IMR-90 (cell line): ENCODE measurements around the gene UACA. TPM values are rescaled to one million over a fixed set of nuclear protein-coding genes. Genes with fewer than 3 reads are reported as not detected.

ENCODE experiments used
- ATAC-seq: fragments of 200-7000 bp; cut with Tn5 transposase; 2 replicates; pipeline ENCODE4 v1.9.1; 2020; ENCODE audit warnings: low read depth, mild to moderate bottlenecking, moderate library complexity
- BruUV-seq: library from RNA; stranded (reverse); fragments of 400-500 nt; replicated peaks from 2 replicates; lab custom pipeline; 2021; lab: Mats Ljungman, UMichigan
- CTCF ChIA-PET: fragments of 300-600 bp; formaldehyde crosslinking; extraction: SDS; loops from one replicate; lab custom pipeline; 2021; ENCODE audit warnings: antibody characterized with exemption; lab: Yijun Ruan, JAX
- POLR2A ChIA-PET: fragments of 300-600 bp; sonication (Branson Sonifier 250); formaldehyde crosslinking; loops from one replicate; lab custom pipeline; 2022; ENCODE audit warnings: antibody characterized with exemption; ENCODE audit not compliant: unreplicated experiment; lab: Charles Lee
- DNase-seq: peaks from one replicate; pipeline ENCODE4 v3.0.0; 2013
- H2AFZ ChIP-seq: replicated peaks from 2 replicates; pipeline ENCODE3; 2013; ENCODE audit warnings: low read length, mild to moderate bottlenecking; ENCODE audit not compliant: poor library complexity
- H2AK5ac ChIP-seq: 2 replicates; pipeline ENCODE4 v1.6.1; 2013; ENCODE audit warnings: low read depth, low read length, inconsistent platforms
- H2AK9ac ChIP-seq: replicated peaks from 2 replicates; pipeline ENCODE3; 2013; ENCODE audit warnings: mild to moderate bottlenecking, low read depth, low read length, moderate library complexity; ENCODE audit not compliant: poor library complexity
- H2BK120ac ChIP-seq: 2 replicates; pipeline ENCODE4 v1.6.1; 2013; ENCODE audit warnings: low read depth, low read length, inconsistent platforms
- H2BK15ac ChIP-seq: 3 replicates; pipeline ENCODE4 v1.6.1; 2013; ENCODE audit warnings: low read depth, low read length, inconsistent platforms
- H2BK20ac ChIP-seq: 2 replicates; pipeline ENCODE4 v1.6.1; 2013; ENCODE audit warnings: low read depth, mild to moderate bottlenecking, inconsistent platforms, low read length, moderate library complexity
- H2BK5ac ChIP-seq: 2 replicates; pipeline ENCODE4 v1.6.1; 2013; ENCODE audit warnings: mild to moderate bottlenecking, low read depth, low read length, inconsistent platforms; ENCODE audit not compliant: poor library complexity, severe bottlenecking
- H3K14ac ChIP-seq: replicated peaks from 2 replicates; pipeline ENCODE4 v1.6.1; 2013; ENCODE audit warnings: low read depth, low read length, inconsistent platforms
- H3K18ac ChIP-seq: 2 replicates; pipeline ENCODE4 v1.6.1; 2013; ENCODE audit warnings: low read depth, low read length, control low read depth
- H3K23ac ChIP-seq: 2 replicates; pipeline ENCODE4 v1.6.1; 2013; ENCODE audit warnings: low read depth, low read length, inconsistent platforms
- H3K27ac ChIP-seq: 2 replicates; pipeline ENCODE4 v1.5.1; 2013; ENCODE audit warnings: mild to moderate bottlenecking, control low read depth, low read length; ENCODE audit not compliant: insufficient read depth
- H3K27me3 ChIP-seq: 2 replicates; pipeline ENCODE4 v1.6.1; 2013; ENCODE audit warnings: low read length; ENCODE audit not compliant: control insufficient read depth, insufficient read depth
- H3K36me3 ChIP-seq: 2 replicates; pipeline ENCODE4 v1.6.1; 2013; ENCODE audit warnings: low read length, mixed read lengths; ENCODE audit not compliant: control insufficient read depth, insufficient read depth
- H3K4ac ChIP-seq: 2 replicates; pipeline ENCODE4 v1.6.1; 2013; ENCODE audit warnings: low read depth, low read length, inconsistent platforms
- H3K4me1 ChIP-seq: 2 replicates; pipeline ENCODE4 v1.6.1; 2013; ENCODE audit warnings: low read length, mixed read lengths; ENCODE audit not compliant: control insufficient read depth, insufficient read depth
- H3K4me2 ChIP-seq: 2 replicates; pipeline ENCODE4 v1.6.1; 2013; ENCODE audit warnings: low read depth, mild to moderate bottlenecking, control low read depth, low read length, moderate library complexity
- H3K4me3 ChIP-seq: 2 replicates; pipeline ENCODE4 v1.5.1; 2013; ENCODE audit warnings: low read depth, mild to moderate bottlenecking, control low read depth, low read length, moderate library complexity; ENCODE audit not compliant: insufficient read depth
- H3K56ac ChIP-seq: 2 replicates; pipeline ENCODE4 v1.6.1; 2013; ENCODE audit warnings: low read length, inconsistent platforms; ENCODE audit not compliant: insufficient read depth; ENCODE audit errors: extremely low read depth
- H3K79me1 ChIP-seq, 2 experiments: 2 replicates each; pipeline ENCODE4 v1.6.1; 2013; ENCODE audit warnings: low read length in 2 of 2, inconsistent platforms in 1 of 2, low read depth in 1 of 2
- H3K9ac ChIP-seq: 2 replicates; pipeline ENCODE4 v1.6.1; 2013; ENCODE audit warnings: low read depth, low read length, control low read depth
- H3K9me1 ChIP-seq: 2 replicates; pipeline ENCODE4 v1.6.1; 2013; ENCODE audit warnings: low read length, inconsistent platforms; ENCODE audit not compliant: insufficient read depth
- H3K9me3 ChIP-seq: 2 replicates; pipeline ENCODE4 v1.6.1; 2013; ENCODE audit warnings: low read length; ENCODE audit not compliant: control insufficient read depth, insufficient read depth
- H4K20me1 ChIP-seq: 2 replicates; pipeline ENCODE4 v1.6.1; 2013; ENCODE audit warnings: low read length, inconsistent platforms; ENCODE audit not compliant: insufficient read depth
- H4K5ac ChIP-seq: 2 replicates; pipeline ENCODE4 v1.6.1; 2013; ENCODE audit warnings: mild to moderate bottlenecking, low read depth, low read length, control low read depth
- H4K8ac ChIP-seq, 2 experiments: 2 replicates each; pipeline ENCODE4 v1.6.1; 2013; ENCODE audit warnings: low read depth in 2 of 2, low read length in 2 of 2, control low read depth in 1 of 2, inconsistent platforms in 1 of 2
- H4K91ac ChIP-seq: 2 replicates; pipeline ENCODE4 v1.6.1; 2013; ENCODE audit warnings: low read depth, low read length, inconsistent platforms; ENCODE audit not compliant: insufficient read depth
- CHD1 ChIP-seq: IDR thresholded peaks from 2 replicates; pipeline ENCODE4 v1.6.1; 2012; ENCODE audit warnings: low read depth, low read length, improper control_type of control experiment
- CTCF ChIP-seq: conservative IDR thresholded peaks from 2 replicates; pipeline ENCODE4 v1.5.1; 2012; ENCODE audit warnings: mild to moderate bottlenecking, low read depth, low read length, improper control_type of control experiment
- ELK1 ChIP-seq: fragments of 150-350 bp; IDR thresholded peaks from 2 replicates; pipeline ENCODE4 v1.6.1; 2016; ENCODE audit warnings: low read depth, mild to moderate bottlenecking, low read length, moderate library complexity, borderline replicate concordance
- MAFK ChIP-seq: IDR thresholded peaks from 2 replicates; pipeline ENCODE4 v1.6.1; 2012; ENCODE audit warnings: low read depth, low read length, improper control_type of control experiment
- MXI1 ChIP-seq: IDR thresholded peaks from 2 replicates; pipeline ENCODE4 v1.6.1; 2012; ENCODE audit warnings: low read depth, mild to moderate bottlenecking, low read length, moderate library complexity, borderline replicate concordance
- POLR2A ChIP-seq: IDR thresholded peaks from 2 replicates; pipeline ENCODE4 v1.6.1; 2012; ENCODE audit warnings: mild to moderate bottlenecking, low read depth, low read length
- RAD21 ChIP-seq: IDR thresholded peaks from 2 replicates; pipeline ENCODE4 v1.6.1; 2012; ENCODE audit warnings: low read length, improper control_type of control experiment
- RCOR1 ChIP-seq: IDR thresholded peaks from 2 replicates; pipeline ENCODE4 v1.6.1; 2012; ENCODE audit warnings: mild to moderate bottlenecking, low read length, improper control_type of control experiment; ENCODE audit not compliant: insufficient replicate concordance
- SMC3 ChIP-seq: fragments of 150-350 bp; IDR thresholded peaks from 2 replicates; pipeline ENCODE4 v1.6.1; 2016; ENCODE audit warnings: low read depth, mild to moderate bottlenecking, antibody characterized with exemption, low read length, moderate library complexity
- USF2 ChIP-seq: fragments of 150-350 bp; IDR thresholded peaks from 2 replicates; pipeline ENCODE4 v1.6.1; 2017; ENCODE audit warnings: mild to moderate bottlenecking, antibody characterized with exemption, low read length, low read depth
- WGBS, 2 experiments: methylation state at CpG; one replicate each; pipeline versions ENCODE4 v1.1.5 to v1.1.7; 2013; ENCODE audit warnings: missing lambda C conversion rate in 2 of 2; ENCODE audit not compliant: insufficient read length in 1 of 2; ENCODE audit errors: extremely low coverage in 2 of 2; 5-methylcytosine and 5-hydroxymethylcytosine counted together
- dilution Hi-C: fragments of 300-500 bp; cut with HindIII; formaldehyde crosslinking; loops from one replicate; pipeline ENCODE4 v1.14.3; 2018; ENCODE audit warnings: low sequenced_read_pairs; ENCODE audit not compliant: unreplicated experiment
- in situ Hi-C: fragments of 300-500 bp; cut with MboI; formaldehyde crosslinking; loops from 3 replicates; pipeline ENCODE4 v1.14.3; 2019; ENCODE audit warnings: low sequenced_read_pairs, inconsistent platforms, mixed read lengths
- intact Hi-C: fragments of 100-400 bp; cut with micrococcal nuclease; formaldehyde crosslinking; loops from 2 replicates; pipeline ENCODE4 v1.10.0; 2022
- polyA plus RNA-seq, 3 experiments: library from polyadenylated mRNA; depleted of rRNA; stranded (reverse); fragments of >200 nt; gene quantifications; 2 replicates each; pipeline ENCODE4 v1.2.3, GENCODE V29; 2012; ENCODE audit warnings: low replicate concordance in 1 of 3
- total RNA-seq: library from RNA; depleted of rRNA; stranded (reverse); fragments of >200 nt; gene quantifications from 2 replicates; pipeline ENCODE4 v1.2.3, GENCODE V29; 2012

Gene UACA
- total and polyA plus RNA-seq, 2 of the 4 experiments (the other 2 are of a cell fraction): 156 to 507 TPM

GRCh38 chr15:70752193-70752635, 11.1 kb downstream of the UACA start:
- Histone ChIP-seq H3K14ac (0 out of 2 replicates have a peak overlapping the region, but pooled peaks have one; percentile 25), H3K9ac (no peak overlapping the region), H4K5ac (no peak overlapping the region), H3K27me3 (no peaks in the 10 kb centered on the region), H4K20me1 (peaks cover 40% of the 10 kb centered on the region), H3K79me1 (peaks cover 9 to 49% of the 10 kb centered on the region in 2 experiments), H2AFZ (no peak overlapping the region), H2AK5ac (no peak overlapping the region), H3K4me3 (no peak overlapping the region), H4K8ac (no peak overlapping the region), H3K18ac (no peak overlapping the region), H2BK5ac (no peak overlapping the region), H3K56ac (no peak overlapping the region), H3K9me3 (no peaks in the 10 kb centered on the region), H3K4me2 (no peak overlapping the region), H2AK9ac (no peak overlapping the region), H3K4ac (no peak overlapping the region), H3K36me3 (no peaks in the 10 kb centered on the region), H3K27ac (no peak overlapping the region), H2BK20ac (no peak overlapping the region), H3K4me1 (peaks cover 6% of the 10 kb centered on the region), H2BK120ac (no peak overlapping the region), H3K23ac (no peak overlapping the region), H3K9me1 (peaks cover 14% of the 10 kb centered on the region), H2BK15ac (no peak overlapping the region), H4K91ac (no peak overlapping the region)
- no peak for DNase-seq
- no peak; the same call in 1 of the 2 replicates for ATAC-seq
- in situ Hi-C loops (no loop called here), intact Hi-C loops (no loop called here), dilution Hi-C loops (no loop called here)
- TF ChIP-seq POLR2A (no peak), USF2 (no peak), MAFK (no peak), RCOR1 (no peak), CHD1 (no peak), CTCF (no peak), RAD21 (no peak), SMC3 (no peak), MXI1 (no peak), ELK1 (no peak)
- POLR2A ChIA-PET: no interaction called here
- CTCF ChIA-PET: interaction anchor here (0.7 kb wide), 2 partner anchors 18 to 69 kb away, joined by 5 to 6 read pairs; no protein-coding TSS in a partner anchor
- WGBS, 2 experiments: no CpG with 5 or more reads among the region's 4 CpGs
- BruUV-seq: no TSS peak
